ENCODE data around the gene TMEM244.

- TF ChIP-seq POLR2A (IDR thresholded peaks at IDR 0.05; ENCODE audit: low read depth, low read length) (no peak), CTCF (conservative IDR thresholded peaks at IDR 0.05; ENCODE audit: low read depth, low read length) (no peak), CEBPB (IDR thresholded peaks at IDR 0.05; ENCODE audit: low read depth, low read length) (no peak), RAD21 (IDR thresholded peaks at IDR 0.05; ENCODE audit: low read length) (no peak), MAFK (IDR thresholded peaks at IDR 0.05; ENCODE audit: low read depth, low read length) (no peak), MXI1 (IDR thresholded peaks at IDR 0.05; ENCODE audit: borderline replicate concordance, low read depth, low read length) (no peak), SMC3 (IDR thresholded peaks at IDR 0.05; ENCODE audit: low read depth, low read length) (no peak), MAZ (IDR thresholded peaks at IDR 0.05; ENCODE audit: borderline replicate concordance, low read depth, low read length) (no peak), FOS (IDR thresholded peaks at IDR 0.05; ENCODE audit: low read depth, low read length) (no peak), ELK1 (IDR thresholded peaks at IDR 0.05; ENCODE audit: borderline replicate concordance, low read depth, low read length) (no peak), RFX5 (IDR thresholded peaks at IDR 0.05; ENCODE audit: low read depth, low read length) (no peak), RCOR1 (IDR thresholded peaks at IDR 0.05; ENCODE audit: insufficient replicate concordance, low read length) (no peak), CHD1 (IDR thresholded peaks at IDR 0.05; ENCODE audit: low read depth, low read length) (no peak)
Measured at GRCh38 chr6:129817332-129817731, 43.8 kb downstream of the TMEM244 start.

All from IMR-90 (cell line).